HCT116 (cell line): Measurements from ENCODE around the gene PANK3. TPM values are rescaled to one million over a fixed set of nuclear protein-coding genes. Genes with fewer than 3 reads are reported as not detected.

Experiments
- ATAC-seq: fragments of 200-7000 bp; cut with Tn5 transposase; 2 replicates; pipeline ENCODE4 v1.9.1; 2020; ENCODE audit warnings: mild to moderate bottlenecking, moderate library complexity
- BruUV-seq: library from RNA; stranded (reverse); fragments of 400-500 nt; replicated peaks from 2 replicates; lab custom pipeline; 2021; lab: Mats Ljungman, UMichigan
- CTCF ChIA-PET: fragments of 300-600 bp; sonication (Branson Sonifier 250); formaldehyde crosslinking; loops from one replicate; lab custom pipeline; 2021; ENCODE audit warnings: antibody characterized with exemption; lab: Charles Lee
- POLR2A ChIA-PET: fragments of 300-600, 350-600 bp; sonication (Branson Sonifier 250); formaldehyde crosslinking; loops from one replicate; lab custom pipeline; 2021; ENCODE audit warnings: antibody characterized with exemption; lab: Charles Lee
- RAD21 ChIA-PET, 2 experiments: fragments of 300-600 bp; sonication (Branson Sonifier 250); formaldehyde crosslinking; loops; one replicate each; lab custom pipeline; 2023; ENCODE audit warnings: low total read pairs in 2 of 2; ENCODE audit not compliant: uncharacterized antibody in 2 of 2, unreplicated experiment in 2 of 2, low non-redundant PET in 1 of 2; lab: Charles Lee
- DNase-seq: peaks from one replicate; pipeline ENCODE4 v3.0.0-alpha.2; 2010; ENCODE audit warnings: low read depth, low spot score
- H2AFZ ChIP-seq: fragments of 200-600 bp; shearing (Covaris generic), sonication (generic); 2 replicates; pipeline ENCODE4 v1.6.1; 2017; ENCODE audit warnings: low read depth, mixed run types, mixed read lengths, antibody characterized with exemption, low read length; ENCODE audit not compliant: poor library complexity, severe bottlenecking
- H3K27ac ChIP-seq: 2 replicates; pipeline ENCODE4 v1.5.1; 2012; ENCODE audit warnings: low read depth, low read length
- H3K27me3 ChIP-seq: fragments of 200-600 bp; sonication (generic); 2 replicates; pipeline ENCODE4 v1.6.1; 2016; ENCODE audit warnings: mixed run types, low read length, mixed read lengths; ENCODE audit not compliant: insufficient read depth
- H3K36me3 ChIP-seq, 2 experiments: fragments of 200-500 bp in 1 of 2; fragments of 200-600 bp in 1 of 2; sonication (Bioruptor generic) in 1 of 2; sonication (generic) in 1 of 2; 2 replicates each; pipeline versions ENCODE4 v1.5.1 to v1.6.1; 2014 to 2016; ENCODE audit warnings: low read length in 2 of 2, inconsistent platforms in 1 of 2, mixed read lengths in 1 of 2, mixed run types in 1 of 2; ENCODE audit not compliant: insufficient read depth in 2 of 2, control insufficient read depth in 1 of 2
- H3K4me1 ChIP-seq, 2 experiments: fragments of 200-600 bp in 1 of 2; sonication (generic) in 1 of 2; 2 replicates each; pipeline versions ENCODE4 v1.5.1 to v1.6.1; 2012 to 2017; ENCODE audit warnings: low read length in 2 of 2, inconsistent platforms in 1 of 2, mild to moderate bottlenecking in 1 of 2, mixed read lengths in 1 of 2, mixed run types in 1 of 2, moderate library complexity in 1 of 2; ENCODE audit not compliant: insufficient read depth in 2 of 2, control insufficient read depth in 1 of 2
- H3K4me2 ChIP-seq: fragments of 200-600 bp; sonication (generic); 2 replicates; pipeline ENCODE4 v1.6.1; 2017; ENCODE audit warnings: mixed run types, low read length, mixed read lengths
- H3K4me3 ChIP-seq, 2 experiments: fragments of 200-600 bp in 1 of 2; sonication (generic) in 1 of 2; replicated peaks in 1 of 2; 2 replicates each; pipeline ENCODE4 v1.5.1; 2011 to 2016; ENCODE audit warnings: low read length in 2 of 2, control low read depth in 1 of 2, low read depth in 1 of 2, mild to moderate bottlenecking in 1 of 2, mixed read lengths in 1 of 2, mixed run types in 1 of 2
- H3K79me2 ChIP-seq: fragments of 200-600 bp; sonication (generic); 2 replicates; pipeline ENCODE4 v1.6.1; 2017; ENCODE audit warnings: mild to moderate bottlenecking, mixed run types, low read length, moderate library complexity, mixed read lengths; ENCODE audit not compliant: insufficient read depth
- H3K9ac ChIP-seq: fragments of 200-600 bp; sonication (generic); 2 replicates; pipeline ENCODE4 v1.6.1; 2016; ENCODE audit warnings: low read length, mixed read lengths
- H3K9me2 ChIP-seq: fragments of 200-600 bp; sonication (generic), shearing (Covaris generic); 2 replicates; pipeline ENCODE4 v1.6.1; 2017; ENCODE audit warnings: mixed run types, mild to moderate bottlenecking, moderate library complexity; ENCODE audit not compliant: insufficient read depth
- H3K9me3 ChIP-seq, 2 experiments: fragments of 200-500 bp in 1 of 2; fragments of 200-600 bp in 1 of 2; sonication (Bioruptor generic) in 1 of 2; sonication (generic) in 1 of 2; 2 replicates each; pipeline ENCODE4 v1.6.1; 2014 to 2017; ENCODE audit warnings: low read length in 2 of 2, mixed read lengths in 2 of 2, inconsistent platforms in 1 of 2, low read depth in 1 of 2, mild to moderate bottlenecking in 1 of 2, mixed run types in 1 of 2, moderate library complexity in 1 of 2; ENCODE audit not compliant: control insufficient read depth in 1 of 2, insufficient read depth in 1 of 2
- H4K20me1 ChIP-seq: fragments of 200-600 bp; sonication (generic), shearing (Covaris generic); 2 replicates; pipeline ENCODE4 v1.6.1; 2017; ENCODE audit warnings: mixed run types, mild to moderate bottlenecking, moderate library complexity; ENCODE audit not compliant: insufficient read depth
- EZH2phosphoT487 ChIP-seq: fragments of 200-600 bp; IDR thresholded peaks from 2 replicates; pipeline ENCODE4 v1.6.1; 2018; ENCODE audit warnings: antibody characterized with exemption, borderline replicate concordance
- FOSL1 ChIP-seq: IDR thresholded peaks from 2 replicates; pipeline ENCODE4 v1.6.1; 2012; ENCODE audit warnings: low read depth
- POLR2A ChIP-seq: IDR thresholded peaks from 2 replicates; pipeline ENCODE4 v1.7.0; 2011; ENCODE audit warnings: borderline replicate concordance; ENCODE audit not compliant: insufficient read depth, insufficient read length; ENCODE audit errors: extremely low read depth
- POLR2AphosphoS5 ChIP-seq: IDR thresholded peaks from 2 replicates; pipeline ENCODE4 v1.6.1; 2011; ENCODE audit warnings: mild to moderate bottlenecking, low read depth, low read length, moderate library complexity
- RAD21 ChIP-seq: IDR thresholded peaks from 2 replicates; pipeline ENCODE4 v1.6.1; 2012; ENCODE audit warnings: low read depth, mild to moderate bottlenecking
- SP1 ChIP-seq: IDR thresholded peaks from 2 replicates; pipeline ENCODE4 v1.6.1; 2012; ENCODE audit warnings: low read depth
- SRF ChIP-seq: IDR thresholded peaks from 2 replicates; pipeline ENCODE4 v1.6.1; 2012; ENCODE audit warnings: low read depth
- YY1 ChIP-seq: IDR thresholded peaks from 2 replicates; pipeline ENCODE4 v1.6.1; 2011; ENCODE audit warnings: low read length, low read depth, moderate library complexity, mild to moderate bottlenecking; ENCODE audit not compliant: insufficient replicate concordance; ENCODE audit errors: extremely low read depth
- ZFX ChIP-seq: fragments of 450-650 bp; IDR thresholded peaks from 2 replicates; pipeline ENCODE4 v1.6.1; 2017
- intact Hi-C: fragments of 100-400 bp; cut with micrococcal nuclease; formaldehyde crosslinking; loops from 2 replicates; pipeline ENCODE4 v1.10.0; 2022
- total RNA-seq: library from RNA; stranded (reverse); gene quantifications from one replicate; pipeline ENCODE4 v1.2.1, GENCODE V29; 2021; ENCODE audit not compliant: unreplicated experiment
- TF ChIP-seq, protein P1 (sequence below): IDR thresholded peaks from 2 replicates; pipeline ENCODE4 v1.6.1; 2012; ENCODE audit warnings: low read depth
- TF ChIP-seq, protein P2 (sequence below), 3 experiments: fragments of 200-600 bp in 1 of 3; sonication (generic) in 1 of 3; IDR thresholded peaks in 2 of 3; conservative IDR thresholded peaks in 1 of 3; 2 replicates each; pipeline ENCODE4 v1.5.1; 2012 to 2017; ENCODE audit warnings: low read depth in 2 of 3, low read length in 2 of 3, antibody characterized with exemption in 1 of 3, borderline replicate concordance in 1 of 3, control low read depth in 1 of 3, mild to moderate bottlenecking in 1 of 3, mixed read lengths in 1 of 3, mixed run types in 1 of 3, moderate library complexity in 1 of 3; ENCODE audit not compliant: insufficient read depth in 1 of 3

PANK3 gene
- total RNA-seq, 1 experiment from 2014 or later = 56.5 TPM

DNA sequence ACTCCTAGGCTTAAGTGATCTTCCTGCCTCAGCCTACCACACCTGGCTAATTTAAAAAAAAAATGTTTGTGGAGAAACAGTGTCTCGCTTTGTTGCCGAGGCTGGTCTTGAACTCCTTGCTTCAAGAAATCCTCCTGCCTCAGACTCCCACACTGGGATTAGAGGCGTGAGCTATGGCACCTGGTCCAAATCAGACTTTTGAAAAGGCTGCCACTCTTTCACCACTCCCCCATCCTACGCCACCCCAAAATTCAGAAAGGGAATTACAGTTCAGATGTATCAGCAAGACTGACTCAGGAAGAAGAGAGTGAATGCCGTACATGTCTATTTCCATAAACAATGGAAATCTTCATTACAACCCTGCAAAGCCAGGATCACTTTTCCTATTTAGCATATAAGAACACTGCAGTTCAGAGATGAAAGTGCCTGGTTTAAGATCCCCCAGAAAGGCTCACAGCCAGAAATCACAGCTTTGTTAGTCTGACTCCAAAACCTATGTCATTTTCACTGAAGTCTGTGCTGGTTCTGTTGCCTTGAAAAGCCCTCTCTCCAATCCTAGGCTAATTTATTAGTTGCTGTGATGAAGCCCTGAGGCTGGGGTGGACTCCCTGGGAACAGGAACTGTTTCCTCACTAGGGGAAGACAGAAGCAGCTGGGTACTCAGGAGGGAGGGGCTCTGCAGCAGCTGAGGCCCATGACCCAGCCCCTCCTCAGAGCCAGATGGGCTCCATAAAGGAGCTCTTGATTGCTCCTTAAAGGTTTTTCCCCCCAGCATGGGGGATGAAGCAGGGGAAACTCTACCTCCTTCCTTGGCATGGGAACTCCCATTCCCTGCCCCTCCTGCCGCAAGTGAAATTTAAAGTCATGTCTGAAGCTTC, 46.9 kb downstream of the PANK3 start:
- no peak overlapping the region for H3K4me2 ChIP-seq
- no peaks in the 10 kb centered on the region for H3K27me3 ChIP-seq
- DNase-seq (no peak), ATAC-seq (no peak)
- no peak for TF ChIP-seq FOSL1
- no peak for TF ChIP-seq POLR2A
- TF ChIP-seq SRF = no peak
- TF ChIP-seq EZH2phosphoT487 = no peak
- no peak for TF ChIP-seq ZFX
- TF ChIP-seq POLR2AphosphoS5 = no peak
- no peak for TF ChIP-seq YY1
- no peak for TF ChIP-seq RAD21
- TF ChIP-seq, protein P1, sequence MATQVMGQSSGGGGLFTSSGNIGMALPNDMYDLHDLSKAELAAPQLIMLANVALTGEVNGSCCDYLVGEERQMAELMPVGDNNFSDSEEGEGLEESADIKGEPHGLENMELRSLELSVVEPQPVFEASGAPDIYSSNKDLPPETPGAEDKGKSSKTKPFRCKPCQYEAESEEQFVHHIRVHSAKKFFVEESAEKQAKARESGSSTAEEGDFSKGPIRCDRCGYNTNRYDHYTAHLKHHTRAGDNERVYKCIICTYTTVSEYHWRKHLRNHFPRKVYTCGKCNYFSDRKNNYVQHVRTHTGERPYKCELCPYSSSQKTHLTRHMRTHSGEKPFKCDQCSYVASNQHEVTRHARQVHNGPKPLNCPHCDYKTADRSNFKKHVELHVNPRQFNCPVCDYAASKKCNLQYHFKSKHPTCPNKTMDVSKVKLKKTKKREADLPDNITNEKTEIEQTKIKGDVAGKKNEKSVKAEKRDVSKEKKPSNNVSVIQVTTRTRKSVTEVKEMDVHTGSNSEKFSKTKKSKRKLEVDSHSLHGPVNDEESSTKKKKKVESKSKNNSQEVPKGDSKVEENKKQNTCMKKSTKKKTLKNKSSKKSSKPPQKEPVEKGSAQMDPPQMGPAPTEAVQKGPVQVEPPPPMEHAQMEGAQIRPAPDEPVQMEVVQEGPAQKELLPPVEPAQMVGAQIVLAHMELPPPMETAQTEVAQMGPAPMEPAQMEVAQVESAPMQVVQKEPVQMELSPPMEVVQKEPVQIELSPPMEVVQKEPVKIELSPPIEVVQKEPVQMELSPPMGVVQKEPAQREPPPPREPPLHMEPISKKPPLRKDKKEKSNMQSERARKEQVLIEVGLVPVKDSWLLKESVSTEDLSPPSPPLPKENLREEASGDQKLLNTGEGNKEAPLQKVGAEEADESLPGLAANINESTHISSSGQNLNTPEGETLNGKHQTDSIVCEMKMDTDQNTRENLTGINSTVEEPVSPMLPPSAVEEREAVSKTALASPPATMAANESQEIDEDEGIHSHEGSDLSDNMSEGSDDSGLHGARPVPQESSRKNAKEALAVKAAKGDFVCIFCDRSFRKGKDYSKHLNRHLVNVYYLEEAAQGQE = no peak
- TF ChIP-seq, protein P2, sequence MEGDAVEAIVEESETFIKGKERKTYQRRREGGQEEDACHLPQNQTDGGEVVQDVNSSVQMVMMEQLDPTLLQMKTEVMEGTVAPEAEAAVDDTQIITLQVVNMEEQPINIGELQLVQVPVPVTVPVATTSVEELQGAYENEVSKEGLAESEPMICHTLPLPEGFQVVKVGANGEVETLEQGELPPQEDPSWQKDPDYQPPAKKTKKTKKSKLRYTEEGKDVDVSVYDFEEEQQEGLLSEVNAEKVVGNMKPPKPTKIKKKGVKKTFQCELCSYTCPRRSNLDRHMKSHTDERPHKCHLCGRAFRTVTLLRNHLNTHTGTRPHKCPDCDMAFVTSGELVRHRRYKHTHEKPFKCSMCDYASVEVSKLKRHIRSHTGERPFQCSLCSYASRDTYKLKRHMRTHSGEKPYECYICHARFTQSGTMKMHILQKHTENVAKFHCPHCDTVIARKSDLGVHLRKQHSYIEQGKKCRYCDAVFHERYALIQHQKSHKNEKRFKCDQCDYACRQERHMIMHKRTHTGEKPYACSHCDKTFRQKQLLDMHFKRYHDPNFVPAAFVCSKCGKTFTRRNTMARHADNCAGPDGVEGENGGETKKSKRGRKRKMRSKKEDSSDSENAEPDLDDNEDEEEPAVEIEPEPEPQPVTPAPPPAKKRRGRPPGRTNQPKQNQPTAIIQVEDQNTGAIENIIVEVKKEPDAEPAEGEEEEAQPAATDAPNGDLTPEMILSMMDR (IDR thresholded peaks at IDR 0.05 in 2 of 3, conservative IDR thresholded peaks at IDR 0.05 in 1 of 3; ENCODE audit: borderline replicate concordance in 1 of 3, insufficient read depth in 1 of 3, low read depth in 2 of 3, low read length in 2 of 3) = no peak
- TF ChIP-seq SP1 = no peak
- no peaks in the 10 kb centered on the region for H3K4me1 ChIP-seq
- H4K20me1 ChIP-seq = no peaks in the 10 kb centered on the region
- intact Hi-C loops = no loop called here
- CTCF ChIA-PET = no interaction called here
- no peak overlapping the region for H3K27ac ChIP-seq
- H3K9me2 ChIP-seq = no peaks in the 10 kb centered on the region
- H3K9me3 ChIP-seq = no peaks in the 10 kb centered on the region
- no peaks in the 10 kb centered on the region for H3K36me3 ChIP-seq
- H3K4me3 ChIP-seq = no peak overlapping the region
- POLR2A ChIA-PET = no interaction called here
- no peak overlapping the region for H3K9ac ChIP-seq
- H3K79me2 ChIP-seq = no peaks in the 10 kb centered on the region
- RAD21 ChIA-PET = interaction anchor here in 1 of 2 experiments (0.5 kb wide), 1 partner anchor 40 kb away, joined by 3 read pairs; no protein-coding TSS in a partner anchor
- no TSS peak for BruUV-seq
- no peak overlapping the region for H2AFZ ChIP-seq
